ENCODE results near the gene SHQ1. TPM values are rescaled to one million over a fixed set of nuclear protein-coding genes. Genes with fewer than 3 reads are reported as not detected.

Gene SHQ1
- total and polyA plus RNA-seq, 2 donors (not counting 3 experiments of a cell fraction or from before 2014, with no cell fraction given) = 7.3 to 20.6 TPM

GRCh38 chr3:72812201-72812600, 36.0 kb downstream of the SHQ1 start:
- no peak for DNase-seq (ENCODE audit: low read depth, low spot score)
- BruUV-seq (replicated peaks) = no TSS peak
- Histone ChIP-seq H3K4me1 (ENCODE audit: control insufficient read depth, extremely low read depth, insufficient read depth, low read length) (peaks cover 8% of the 10 kb centered on the region), H3K9me3 (replicated peaks; ENCODE audit: control insufficient read depth, insufficient read depth, low read length) (no peaks in the 10 kb centered on the region), H2AFZ (ENCODE audit: low read depth, low read length) (no peak overlapping the region), H3K4me3 (replicated peaks in 1 of 3; ENCODE audit: insufficient read depth in 1 of 3, low read depth in 1 of 3, low read length in 3 of 3) (no peak overlapping the region), H3K9ac (replicated peaks; ENCODE audit: extremely low read depth, insufficient read depth, low read length) (no peak overlapping the region), H3K27ac (ENCODE audit: insufficient read depth, low read depth, low read length) (no peak overlapping the region), H3K79me2 (ENCODE audit: control insufficient read depth, insufficient read depth, low read length) (no peaks in the 10 kb centered on the region), H3K27me3 (ENCODE audit: control insufficient read depth in 2 of 2, insufficient read depth in 2 of 2, low read length in 2 of 2) (no peaks in the 10 kb centered on the region), H3K36me3 (ENCODE audit: control insufficient read depth in 2 of 2, extremely low read depth in 1 of 2, insufficient read depth in 2 of 2, low read length in 2 of 2) (no peaks in the 10 kb centered on the region), H3K4me2 (ENCODE audit: insufficient read depth, low read length) (no peak overlapping the region), H3K9me1 (replicated peaks; ENCODE audit: control insufficient read depth, extremely low read depth, insufficient read depth, low read length) (no peaks in the 10 kb centered on the region), H4K20me1 (replicated peaks; ENCODE audit: control insufficient read depth, extremely low read depth, insufficient read depth, low read length) (no peaks in the 10 kb centered on the region)
- POLR2A ChIA-PET = no interaction called here
- TF ChIP-seq GATA2 (IDR thresholded peaks at IDR 0.05; ENCODE audit: insufficient read depth, insufficient read length, low read depth, low read length) (no peak), JUN (IDR thresholded peaks at IDR 0.05; ENCODE audit: borderline replicate concordance, insufficient read depth, insufficient read length, low read depth) (no peak), CTCF (IDR thresholded peaks at IDR 0.05; ENCODE audit: extremely low read depth in 1 of 2, insufficient read depth in 1 of 2, low read depth in 1 of 2, low read length in 2 of 2) (no peak), POLR2A (IDR thresholded peaks at IDR 0.05; ENCODE audit: low read depth, low read length) (no peak), MAX (IDR thresholded peaks at IDR 0.05; ENCODE audit: insufficient read depth, insufficient read length) (no peak), FOS (IDR thresholded peaks at IDR 0.05; ENCODE audit: borderline replicate concordance, insufficient read depth, low read length) (no peak), MYC (IDR thresholded peaks at IDR 0.05; ENCODE audit: low read depth, low read length) (no peak), EZH2 (IDR thresholded peaks at IDR 0.05; ENCODE audit: borderline replicate concordance, low read depth, low read length, severe bottlenecking) (no peak), POLR2AphosphoS5 (IDR thresholded peaks at IDR 0.05; ENCODE audit: insufficient read depth, low read depth, low read length) (no peak)
- dilution Hi-C loops (cut with MboI; ENCODE audit: extremely low pct_ligation_motif_present, low sequenced_read_pairs) = no loop called here
- intact Hi-C loops (cut with micrococcal nuclease) = no loop called here
- no peak for FAIRE-seq
- CTCF ChIA-PET = interaction anchor here (1.0 to 1.7 kb wide), 4 partner anchors 8 to 1101 kb away, joined by 3 to 5 read pairs (median 4); no protein-coding TSS in a partner anchor

Data from endothelial cell of umbilical vein (primary cell).